ENCODE measurements around the gene ZNF195. TPM values are rescaled to one million over a fixed set of nuclear protein-coding genes. Genes with fewer than 3 reads are reported as not detected.
"Not testable (repeated sequence)": the region's sequence is repeated elsewhere in the genome, so short reads cannot be mapped to it uniquely, and the experiment has no call there.

Gene ZNF195
- total and polyA plus RNA-seq, 12 donors, result 7.9 to 29.5 (median 20.4) TPM

- Histone ChIP-seq H3K4me3 (no peak overlapping the region), H3K27me3 (no peaks in the 10 kb centered on the region), H3K4me1 (replicated peaks in 1 of 2) (no peaks in the 10 kb centered on the region), H3K36me3 (replicated peaks in 1 of 2) (no peaks in the 10 kb centered on the region), H3K9me3 (replicated peaks in 1 of 3) (no peaks in the 10 kb centered on the region), H3K27ac (no peak overlapping the region)
- DNase-seq, result peak; percentile 31 to 81 (median 58)
- intact Hi-C loops (cut with DNase I), result loop anchor here in 1 of 2 donors (10.0 kb wide), 1 partner anchor 64 kb away; no protein-coding TSS in a partner anchor
- 18 to 26% (median 21%) methylated on average over 10 of the region's 10 CpGs for whole genome bisulfite sequencing, 4 donors
- TF ChIP-seq POLR2A (IDR thresholded peaks at IDR 0.05) (no peak), CTCF (IDR thresholded peaks at IDR 0.05) (peak; percentile 49 to 75 (median 66))
These were observed 37.6 kb downstream of the ZNF195 start for GRCh38 chr11:3341298-3341697.

- Histone ChIP-seq H3K4me3 (no peak overlapping the region), H3K27ac (no peak overlapping the region), H3K4me1 (replicated peaks in 1 of 2) (no peaks in the 10 kb centered on the region), H3K27me3 (no peaks in the 10 kb centered on the region), H3K36me3 (replicated peaks in 1 of 2) (no peaks in the 10 kb centered on the region), H3K9me3 (replicated peaks in 1 of 3) (no peaks in the 10 kb centered on the region)
- intact Hi-C loops (cut with DNase I), result loop anchor here in 1 of 2 donors (10.0 kb wide), 1 partner anchor 65 kb away; no protein-coding TSS in a partner anchor
- TF ChIP-seq CTCF (IDR thresholded peaks at IDR 0.05) (no peak), POLR2A (IDR thresholded peaks at IDR 0.05) (no peak)
- DNase-seq, result no peak
- 75 to 80% (median 76%) methylated on average over 4 of the region's 4 CpGs for WGBS, 4 donors
These were observed 38.9 kb downstream of the ZNF195 start for GRCh38 chr11:3340025-3340424.

GRCh38 chr11:3339340-3339624 lies 39.7 kb downstream of the ZNF195 start:
- TF ChIP-seq CTCF (IDR thresholded peaks at IDR 0.05) (no peak), POLR2A (IDR thresholded peaks at IDR 0.05) (no peak)
- no peak for DNase-seq
- H3K27me3 ChIP-seq, result no peaks in the 10 kb centered on the region
- no peak overlapping the region for H3K27ac ChIP-seq
- no peaks in the 10 kb centered on the region for H3K36me3 ChIP-seq (replicated peaks in 1 of 2)
- no peak overlapping the region for H3K4me3 ChIP-seq
- 70 to 90% (median 81%) methylated on average over 1 of the region's 1 CpG for WGBS, 4 donors
- no peaks in the 10 kb centered on the region for H3K9me3 ChIP-seq (replicated peaks in 1 of 3)
- H3K4me1 ChIP-seq (replicated peaks in 1 of 2), result no peaks in the 10 kb centered on the region
- intact Hi-C loops (cut with DNase I), result no loop called here

- Histone ChIP-seq H3K36me3 (replicated peaks in 1 of 2) (no peaks in the 10 kb centered on the region), H3K4me3 (no peak overlapping the region), H3K9me3 (replicated peaks in 1 of 3) (no peaks in the 10 kb centered on the region), H3K27ac (no peak overlapping the region), H3K27me3 (no peaks in the 10 kb centered on the region), H3K4me1 (replicated peaks in 1 of 2) (no peaks in the 10 kb centered on the region)
- intact Hi-C loops (cut with DNase I), result no loop called here
- no peak for DNase-seq
- TF ChIP-seq POLR2A (IDR thresholded peaks at IDR 0.05), result no peak
- no peak for TF ChIP-seq CTCF (IDR thresholded peaks at IDR 0.05)
- WGBS, 4 donors, result 74 to 80% (median 79%) methylated on average over 7 of the region's 7 CpGs
These were observed 40.2 kb downstream of the ZNF195 start for GRCh38 chr11:3338569-3339339.

- H3K36me3 ChIP-seq (replicated peaks in 1 of 2), result not testable (repeated sequence)
These were observed 42.5 kb downstream of the ZNF195 start for GRCh38 chr11:3336420-3336819.

GRCh38 chr11:3333157-3333556 lies 45.8 kb downstream of the ZNF195 start:
- WGBS, 4 donors, result no CpG with 5 or more reads among the region's 8 CpGs
- DNase-seq; H3K9me3 ChIP-seq (replicated peaks in 1 of 3); H3K36me3 ChIP-seq (replicated peaks in 1 of 2); intact Hi-C loops (cut with DNase I); H3K27ac ChIP-seq; H3K4me3 ChIP-seq; H3K27me3 ChIP-seq; H3K4me1 ChIP-seq (replicated peaks in 1 of 2): not testable (repeated sequence)

More at GRCh38 chr11:3336420-3336819, 42.5 kb downstream of the ZNF195 start:
- H3K4me1 ChIP-seq (replicated peaks in 1 of 2); H3K9me3 ChIP-seq (replicated peaks in 1 of 3); H3K27me3 ChIP-seq; intact Hi-C loops (cut with DNase I); DNase-seq; H3K27ac ChIP-seq; H3K4me3 ChIP-seq: not testable (repeated sequence)
- no CpG with 5 or more reads among the region's 10 CpGs for WGBS, 4 donors

GRCh38 chr11:3331078-3331477 lies 47.9 kb downstream of the ZNF195 start:
- H3K9me3 ChIP-seq (replicated peaks in 1 of 3); H3K27ac ChIP-seq; H3K4me3 ChIP-seq; H3K4me1 ChIP-seq (replicated peaks in 1 of 2); H3K36me3 ChIP-seq (replicated peaks in 1 of 2); DNase-seq; H3K27me3 ChIP-seq; intact Hi-C loops (cut with DNase I): not testable (repeated sequence)
- no CpG with 5 or more reads among the region's 3 CpGs for WGBS, 4 donors
